ENCODE results near the gene SLCO3A1. TPM values are rescaled to one million over a fixed set of nuclear protein-coding genes. Genes with fewer than 3 reads are reported as not detected.

The SLCO3A1 gene
- total RNA-seq, 2 experiments from 2014 or later = 2.0 to 2.7 TPM

DNA sequence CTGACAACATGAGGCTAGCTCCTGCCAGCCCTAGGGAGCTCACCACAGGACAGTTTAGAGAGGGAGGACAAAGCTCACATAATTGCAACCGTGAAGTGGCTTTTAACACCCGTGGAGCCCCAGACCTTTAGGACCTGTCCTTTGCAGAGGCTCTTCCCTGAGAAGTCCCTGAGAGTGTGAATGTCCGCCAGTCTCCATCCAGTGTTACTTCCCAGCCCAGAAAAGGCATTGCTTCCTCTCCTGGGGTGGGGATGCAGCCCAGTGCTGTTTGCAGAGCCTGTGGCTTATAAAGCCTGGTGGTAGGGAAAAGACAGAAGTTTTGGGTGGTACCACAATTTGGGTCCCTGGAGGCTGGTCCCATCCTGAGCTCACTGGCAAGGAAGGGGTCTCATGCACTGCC is 182.0 kb downstream of the SLCO3A1 start:
- no peak for DNase-seq
- Mint-ChIP-seq H3K9me3 (peaks cover 9% of the 10 kb centered on the region), H3K36me3 (no peaks in the 10 kb centered on the region), H3K27me3 (no peaks in the 10 kb centered on the region), H3K4me1 (no peaks in the 10 kb centered on the region), H3K4me3 (no peak overlapping the region), H3K27ac (no peak overlapping the region)

- no peak for DNase-seq
- Mint-ChIP-seq H3K4me1 (no peaks in the 10 kb centered on the region), H3K27me3 (no peaks in the 10 kb centered on the region), H3K9me3 (peaks cover 9% of the 10 kb centered on the region), H3K36me3 (no peaks in the 10 kb centered on the region), H3K4me3 (no peak overlapping the region), H3K27ac (no peak overlapping the region)
Observed at GRCh38 chr15:92035961-92036360, 182.5 kb downstream of the SLCO3A1 start.

GRCh38 chr15:92037491-92037890 is 184.0 kb downstream of the SLCO3A1 start:
- Mint-ChIP-seq H3K4me3 (no peak overlapping the region), H3K27ac (no peak overlapping the region), H3K27me3 (no peaks in the 10 kb centered on the region), H3K4me1 (no peaks in the 10 kb centered on the region), H3K9me3 (peaks cover 9% of the 10 kb centered on the region), H3K36me3 (no peaks in the 10 kb centered on the region)
- DNase-seq = no peak

- Mint-ChIP-seq H3K9me3 (peaks cover 9% of the 10 kb centered on the region), H3K27me3 (no peaks in the 10 kb centered on the region), H3K4me1 (no peaks in the 10 kb centered on the region), H3K36me3 (no peaks in the 10 kb centered on the region), H3K4me3 (no peak overlapping the region), H3K27ac (no peak overlapping the region)
- DNase-seq = no peak
Observed at GRCh38 chr15:92040350-92040749, 186.8 kb downstream of the SLCO3A1 start.

DNA sequence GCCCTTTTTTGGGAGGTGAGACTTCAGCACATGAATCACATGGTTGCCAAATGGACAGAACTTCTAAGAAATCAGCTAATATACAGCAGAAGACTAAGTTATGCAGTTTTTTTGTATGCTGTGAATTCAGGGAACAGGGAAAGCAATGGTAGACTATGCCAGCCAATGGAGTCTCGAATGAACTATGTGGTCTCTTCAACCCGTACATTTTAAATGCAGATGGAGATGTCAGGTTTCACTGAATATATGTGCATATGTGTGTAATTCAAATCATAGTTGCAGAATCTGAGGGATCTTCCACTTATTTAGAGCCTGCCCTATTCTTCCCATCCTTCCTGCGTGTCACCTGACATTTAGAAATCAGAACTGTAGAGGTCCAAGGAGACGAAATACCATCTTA is 187.9 kb downstream of the SLCO3A1 start:
- Mint-ChIP-seq H3K4me3 (no peak overlapping the region), H3K27me3 (no peaks in the 10 kb centered on the region), H3K4me1 (no peaks in the 10 kb centered on the region), H3K27ac (no peak overlapping the region), H3K9me3 (peaks cover 9% of the 10 kb centered on the region), H3K36me3 (no peaks in the 10 kb centered on the region)
- no peak for DNase-seq

- H3K4me1 Mint-ChIP-seq = no peaks in the 10 kb centered on the region
- H3K27me3 Mint-ChIP-seq = no peaks in the 10 kb centered on the region
- H3K9me3 Mint-ChIP-seq = peaks cover 7% of the 10 kb centered on the region
- DNase-seq = no peak
- no peaks in the 10 kb centered on the region for H3K36me3 Mint-ChIP-seq
- no peak overlapping the region for H3K27ac Mint-ChIP-seq
- no peak overlapping the region for H3K4me3 Mint-ChIP-seq
Observed at GRCh38 chr15:92043283-92043682, 189.8 kb downstream of the SLCO3A1 start.

DNA sequence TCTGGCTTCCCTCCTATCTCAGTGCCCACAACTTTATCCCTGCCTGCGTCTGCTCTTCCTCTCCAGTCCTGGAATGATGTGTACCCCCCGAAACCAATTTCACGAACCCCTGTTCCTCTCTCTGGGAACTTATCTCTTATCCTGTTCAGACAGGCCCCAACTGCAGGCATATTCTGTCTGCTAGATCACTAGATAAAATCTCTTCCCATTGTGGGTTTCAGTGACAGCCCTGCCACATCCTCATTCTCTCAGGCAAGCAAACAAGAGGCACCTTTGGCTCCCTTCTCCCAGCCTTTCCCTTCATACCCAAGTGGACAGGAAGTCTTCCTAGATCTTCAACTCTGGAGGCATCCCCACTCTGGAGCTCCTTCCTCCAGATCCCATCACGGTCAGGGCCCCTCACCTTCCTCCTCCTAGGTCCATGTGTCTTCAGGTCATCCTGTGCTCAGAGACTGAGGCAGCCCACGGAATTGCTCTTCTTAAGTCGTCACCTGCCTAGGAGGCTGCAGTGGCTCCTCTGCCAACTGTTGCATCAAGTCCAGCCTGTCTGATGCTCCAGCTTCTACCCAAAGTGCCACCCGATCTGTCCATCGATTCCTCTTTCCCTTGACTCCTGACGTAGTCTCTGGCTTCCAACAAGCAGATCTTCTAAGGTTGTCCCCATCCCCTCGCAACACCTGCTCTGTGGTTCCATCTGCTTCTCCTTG is 190.8 kb downstream of the SLCO3A1 start:
- no peaks in the 10 kb centered on the region for H3K36me3 Mint-ChIP-seq
- H3K27ac Mint-ChIP-seq = no peak overlapping the region
- H3K27me3 Mint-ChIP-seq = no peaks in the 10 kb centered on the region
- no peak overlapping the region for H3K4me3 Mint-ChIP-seq
- no peak for DNase-seq
- peaks cover under 1% of the 10 kb centered on the region for H3K9me3 Mint-ChIP-seq
- no peaks in the 10 kb centered on the region for H3K4me1 Mint-ChIP-seq

GRCh38 chr15:92047900-92048299 is 194.4 kb downstream of the SLCO3A1 start:
- Mint-ChIP-seq H3K4me1 (no peaks in the 10 kb centered on the region), H3K27me3 (no peaks in the 10 kb centered on the region), H3K36me3 (no peaks in the 10 kb centered on the region), H3K27ac (no peak overlapping the region), H3K4me3 (no peak overlapping the region), H3K9me3 (no peaks in the 10 kb centered on the region)
- no peak for DNase-seq

DNA sequence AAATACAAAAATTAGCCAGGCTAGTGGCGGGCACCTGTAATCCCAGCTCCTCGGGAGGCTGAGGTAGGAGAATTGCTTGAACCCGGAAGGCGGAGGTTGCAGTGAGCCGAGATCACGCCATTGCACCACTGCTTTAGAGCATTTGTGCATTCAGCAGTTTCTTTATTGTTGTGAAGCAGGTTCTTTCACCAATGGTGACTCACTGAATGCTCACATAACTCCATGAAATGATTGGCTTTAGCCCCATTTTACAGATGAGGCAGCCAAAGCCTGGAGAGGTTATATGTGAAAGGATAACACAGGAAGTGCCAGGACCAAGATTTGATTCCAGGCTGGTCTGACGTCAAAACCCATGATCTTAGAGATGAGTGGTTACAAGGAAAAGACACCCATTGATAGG is 195.2 kb downstream of the SLCO3A1 start:
- no peaks in the 10 kb centered on the region for H3K27me3 Mint-ChIP-seq

GRCh38 chr15:92049290-92049989 is 195.9 kb downstream of the SLCO3A1 start:
- H3K4me3 Mint-ChIP-seq = no peak overlapping the region

More for the DNA sequence above, 195.2 kb downstream of the SLCO3A1 start:
- Mint-ChIP-seq H3K4me3 (no peak overlapping the region), H3K9me3 (no peaks in the 10 kb centered on the region), H3K27ac (no peak overlapping the region), H3K4me1 (no peaks in the 10 kb centered on the region), H3K36me3 (no peaks in the 10 kb centered on the region)
- DNase-seq = no peak

GRCh38 chr15:92050220-92050898 is 196.9 kb downstream of the SLCO3A1 start:
- H3K27me3 Mint-ChIP-seq = no peaks in the 10 kb centered on the region
- DNase-seq = no peak
- no peaks in the 10 kb centered on the region for H3K36me3 Mint-ChIP-seq
- H3K4me3 Mint-ChIP-seq = no peak overlapping the region
- no peaks in the 10 kb centered on the region for H3K9me3 Mint-ChIP-seq
- H3K4me1 Mint-ChIP-seq = no peaks in the 10 kb centered on the region
- no peak overlapping the region for H3K27ac Mint-ChIP-seq

More at GRCh38 chr15:92049290-92049989, 195.9 kb downstream of the SLCO3A1 start:
- Mint-ChIP-seq H3K4me1 (no peaks in the 10 kb centered on the region), H3K27ac (no peak overlapping the region), H3K36me3 (no peaks in the 10 kb centered on the region), H3K9me3 (no peaks in the 10 kb centered on the region), H3K27me3 (no peaks in the 10 kb centered on the region)
- DNase-seq = no peak

- Mint-ChIP-seq H3K4me3 (no peak overlapping the region), H3K27ac (no peak overlapping the region), H3K36me3 (no peaks in the 10 kb centered on the region), H3K27me3 (no peaks in the 10 kb centered on the region), H3K4me1 (no peaks in the 10 kb centered on the region), H3K9me3 (no peaks in the 10 kb centered on the region)
- no peak for DNase-seq
Observed at GRCh38 chr15:92051716-92052115, 198.2 kb downstream of the SLCO3A1 start.

- Mint-ChIP-seq H3K4me1 (no peaks in the 10 kb centered on the region), H3K27ac (no peak overlapping the region), H3K4me3 (no peak overlapping the region), H3K9me3 (no peaks in the 10 kb centered on the region), H3K36me3 (no peaks in the 10 kb centered on the region), H3K27me3 (no peaks in the 10 kb centered on the region)
- no peak for DNase-seq
Observed at GRCh38 chr15:92053753-92054316, 200.3 kb downstream of the SLCO3A1 start.

DNA sequence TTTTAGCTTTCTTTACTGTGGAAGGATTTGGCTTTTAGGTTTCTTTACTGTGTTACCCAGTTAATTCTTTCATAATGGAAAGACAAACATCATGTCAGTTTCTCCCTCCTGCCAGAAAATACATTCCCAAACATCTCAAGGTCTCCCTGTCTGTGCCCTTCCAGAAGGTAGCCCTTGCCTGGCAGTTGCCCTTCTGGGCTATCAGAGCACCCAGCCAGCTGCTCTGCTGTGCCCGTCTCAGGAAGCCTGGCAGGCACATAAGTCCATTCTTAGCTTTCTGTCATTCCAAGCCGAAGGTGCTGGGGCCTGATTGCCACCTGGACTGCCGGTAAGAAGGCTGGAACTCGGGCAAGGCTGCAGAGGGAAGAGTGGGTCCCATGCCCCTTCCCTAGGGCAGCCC is 203.4 kb downstream of the SLCO3A1 start:
- Mint-ChIP-seq H3K36me3 (no peaks in the 10 kb centered on the region), H3K27ac (no peak overlapping the region), H3K27me3 (no peaks in the 10 kb centered on the region), H3K4me1 (no peaks in the 10 kb centered on the region), H3K4me3 (no peak overlapping the region), H3K9me3 (no peaks in the 10 kb centered on the region)
- DNase-seq = no peak
